Measurements from ENCODE around the gene THPO.

- TF ChIP-seq POLR2A (IDR thresholded peaks at IDR 0.05; ENCODE audit: low read depth): no peak
- TF ChIP-seq, protein P1, sequence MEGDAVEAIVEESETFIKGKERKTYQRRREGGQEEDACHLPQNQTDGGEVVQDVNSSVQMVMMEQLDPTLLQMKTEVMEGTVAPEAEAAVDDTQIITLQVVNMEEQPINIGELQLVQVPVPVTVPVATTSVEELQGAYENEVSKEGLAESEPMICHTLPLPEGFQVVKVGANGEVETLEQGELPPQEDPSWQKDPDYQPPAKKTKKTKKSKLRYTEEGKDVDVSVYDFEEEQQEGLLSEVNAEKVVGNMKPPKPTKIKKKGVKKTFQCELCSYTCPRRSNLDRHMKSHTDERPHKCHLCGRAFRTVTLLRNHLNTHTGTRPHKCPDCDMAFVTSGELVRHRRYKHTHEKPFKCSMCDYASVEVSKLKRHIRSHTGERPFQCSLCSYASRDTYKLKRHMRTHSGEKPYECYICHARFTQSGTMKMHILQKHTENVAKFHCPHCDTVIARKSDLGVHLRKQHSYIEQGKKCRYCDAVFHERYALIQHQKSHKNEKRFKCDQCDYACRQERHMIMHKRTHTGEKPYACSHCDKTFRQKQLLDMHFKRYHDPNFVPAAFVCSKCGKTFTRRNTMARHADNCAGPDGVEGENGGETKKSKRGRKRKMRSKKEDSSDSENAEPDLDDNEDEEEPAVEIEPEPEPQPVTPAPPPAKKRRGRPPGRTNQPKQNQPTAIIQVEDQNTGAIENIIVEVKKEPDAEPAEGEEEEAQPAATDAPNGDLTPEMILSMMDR (IDR thresholded peaks at IDR 0.05): no peak
These were observed 8.2 kb upstream of the THPO start for GRCh38 chr3:184386047-184386806.

All from esophagus muscularis mucosa (tissue), 3 donors.